Osteoblast (primary cell): ENCODE results near the gene SYAP1. TPM values are rescaled to one million over a fixed set of nuclear protein-coding genes. Genes with fewer than 3 reads are reported as not detected.
"Not testable (repeated sequence)": the region's sequence is repeated elsewhere in the genome, so short reads cannot be mapped to it uniquely, and the experiment has no call there.

Source experiments
- DNase-seq: peaks from one replicate; pipeline ENCODE4 v3.0.0; 2011; ENCODE audit warnings: low spot score, mixed read lengths; ENCODE audit not compliant: insufficient read length; ENCODE audit errors: missing footprints
- H2AFZ ChIP-seq: 2 replicates; pipeline ENCODE4 v1.6.0; 2011; ENCODE audit warnings: mild to moderate bottlenecking, low read length
- H3K27ac ChIP-seq: 2 replicates; pipeline ENCODE4 v1.5.1; 2011; ENCODE audit warnings: mild to moderate bottlenecking, low read depth, low read length, moderate library complexity
- H3K27me3 ChIP-seq: 2 replicates; pipeline ENCODE4 v1.6.0; 2012; ENCODE audit warnings: mild to moderate bottlenecking, control low read depth, inconsistent platforms, low read length, moderate library complexity; ENCODE audit not compliant: insufficient read depth
- H3K36me3 ChIP-seq: 2 replicates; pipeline ENCODE4 v1.5.1; 2011; ENCODE audit warnings: mild to moderate bottlenecking, low read length, control low read depth, moderate library complexity; ENCODE audit not compliant: insufficient read depth
- H3K4me1 ChIP-seq: 2 replicates; pipeline ENCODE4 v1.5.1; 2011; ENCODE audit warnings: mild to moderate bottlenecking, low read length, control low read depth, moderate library complexity; ENCODE audit not compliant: insufficient read depth
- H3K4me2 ChIP-seq: 2 replicates; pipeline ENCODE4 v1.6.0; 2011; ENCODE audit warnings: mild to moderate bottlenecking, low read length; ENCODE audit not compliant: insufficient read depth
- H3K4me3 ChIP-seq: fragments of 200-600 bp; sonication (generic); 3 replicates; pipeline ENCODE4 v1.5.1; 2012; ENCODE audit warnings: mild to moderate bottlenecking, low read length, inconsistent platforms; ENCODE audit not compliant: insufficient read depth
- H3K79me2 ChIP-seq: 2 replicates; pipeline ENCODE4 v1.6.0; 2012; ENCODE audit warnings: mild to moderate bottlenecking, low read length, control low read depth, inconsistent platforms; ENCODE audit not compliant: insufficient read depth
- H3K9me3 ChIP-seq: 2 replicates; pipeline ENCODE4 v1.5.1; 2011; ENCODE audit warnings: low read depth, low read length, control low read depth
- H4K20me1 ChIP-seq: 2 replicates; pipeline ENCODE4 v1.6.0; 2012; ENCODE audit warnings: mild to moderate bottlenecking, low read length, control low read depth; ENCODE audit not compliant: insufficient read depth
- CTCF ChIP-seq: IDR thresholded peaks from 2 replicates; pipeline ENCODE4 v1.5.1; 2011; ENCODE audit warnings: mild to moderate bottlenecking, low read depth, low read length, moderate library complexity; ENCODE audit errors: extremely low read depth
- total RNA-seq: library from RNA; depleted of rRNA; stranded (reverse); fragments of >200 nt; gene quantifications from 2 replicates; pipeline ENCODE4 v1.2.3, GENCODE V29; 2012

The SYAP1 gene
- total RNA-seq, 1 donor: 25.7 TPM

- Histone ChIP-seq H3K27ac (no peak overlapping the region), H2AFZ (peak overlapping the region; percentile 12)
These were observed 53.0 kb downstream of the SYAP1 start for GRCh38 chrX:16772460-16772859.

GRCh38 chrX:16774746-16775145 is 55.3 kb downstream of the SYAP1 start:
- Histone ChIP-seq H3K9me3 (no peaks in the 10 kb centered on the region), H3K79me2 (no peaks in the 10 kb centered on the region), H3K36me3 (no peaks in the 10 kb centered on the region), H3K4me1 (no peaks in the 10 kb centered on the region), H3K4me2 (no peak overlapping the region), H4K20me1 (no peaks in the 10 kb centered on the region), H3K27ac (no peak overlapping the region), H2AFZ (no peak overlapping the region), H3K27me3 (no peaks in the 10 kb centered on the region), H3K4me3 (no peak overlapping the region)
- DNase-seq: no peak
- TF ChIP-seq CTCF: no peak

More at GRCh38 chrX:16772460-16772859, 53.0 kb downstream of the SYAP1 start:
- TF ChIP-seq CTCF: no peak
- DNase-seq: no peak
- Histone ChIP-seq H3K36me3 (no peaks in the 10 kb centered on the region), H3K9me3 (no peaks in the 10 kb centered on the region), H4K20me1 (no peaks in the 10 kb centered on the region), H3K79me2 (no peaks in the 10 kb centered on the region), H3K4me1 (no peaks in the 10 kb centered on the region), H3K27me3 (no peaks in the 10 kb centered on the region), H3K4me2 (no peak overlapping the region), H3K4me3 (no peak overlapping the region)

GRCh38 chrX:16778545-16778944 is 59.1 kb downstream of the SYAP1 start:
- Histone ChIP-seq H4K20me1 (no peaks in the 10 kb centered on the region), H3K4me2 (no peak overlapping the region), H3K27ac (no peak overlapping the region), H3K4me1 (no peaks in the 10 kb centered on the region), H3K27me3 (no peaks in the 10 kb centered on the region), H3K9me3 (no peaks in the 10 kb centered on the region), H3K36me3 (no peaks in the 10 kb centered on the region), H3K4me3 (no peak overlapping the region), H3K79me2 (no peaks in the 10 kb centered on the region), H2AFZ (no peak overlapping the region)
- no peak for TF ChIP-seq CTCF
- peak; percentile 47 for DNase-seq

- H3K79me2 ChIP-seq: no peaks in the 10 kb centered on the region
- H2AFZ ChIP-seq: no peak overlapping the region
- TF ChIP-seq CTCF: no peak
- no peaks in the 10 kb centered on the region for H3K27me3 ChIP-seq
- H3K4me1 ChIP-seq: no peaks in the 10 kb centered on the region
- H4K20me1 ChIP-seq: no peaks in the 10 kb centered on the region
- no peaks in the 10 kb centered on the region for H3K9me3 ChIP-seq
- no peak for DNase-seq
- no peak overlapping the region for H3K4me3 ChIP-seq
- H3K4me2 ChIP-seq: no peak overlapping the region
- H3K36me3 ChIP-seq: no peaks in the 10 kb centered on the region
- no peak overlapping the region for H3K27ac ChIP-seq
These were observed 59.6 kb downstream of the SYAP1 start for GRCh38 chrX:16778993-16779392.

GRCh38 chrX:16779815-16780214 is 60.4 kb downstream of the SYAP1 start:
- H4K20me1 ChIP-seq, H3K27ac ChIP-seq, H3K4me3 ChIP-seq, H3K4me2 ChIP-seq, DNase-seq, H3K4me1 ChIP-seq, H3K9me3 ChIP-seq, H3K79me2 ChIP-seq, H2AFZ ChIP-seq, H3K36me3 ChIP-seq, H3K27me3 ChIP-seq: not testable (repeated sequence)
